PC-9 (cell line): ENCODE results near the gene PLEKHA6. TPM values are rescaled to one million over a fixed set of nuclear protein-coding genes. Genes with fewer than 3 reads are reported as not detected.

ENCODE experiments used
- BruUV-seq: library from RNA; stranded (reverse); fragments of 400-500 nt; replicated peaks from 2 replicates; lab custom pipeline; 2021; lab: Mats Ljungman, UMichigan
- CTCF ChIA-PET: fragments of 300-600 bp; sonication (Branson Sonifier 250); formaldehyde crosslinking; loops from one replicate; lab custom pipeline; 2022; ENCODE audit warnings: antibody characterized with exemption; lab: Charles Lee
- POLR2A ChIA-PET: fragments of 300-600 bp; sonication (Branson Sonifier 250); formaldehyde crosslinking; loops from one replicate; lab custom pipeline; 2022; ENCODE audit warnings: antibody characterized with exemption; ENCODE audit not compliant: unreplicated experiment; lab: Charles Lee
- DNase-seq, 2 experiments: peaks; one replicate each; pipeline versions ENCODE4 v3.0.0 to v3.0.0-alpha.2; 2015 to 2022; ENCODE audit warnings: mixed read lengths in 1 of 2
- H2AFZ ChIP-seq: fragments of 200-600 bp; sonication (generic); 2 replicates; pipeline ENCODE4 v1.8.1; 2017; ENCODE audit warnings: antibody characterized with exemption
- H3F3A ChIP-seq: fragments of 200-600 bp; sonication (generic); 2 replicates; pipeline ENCODE4 v1.8.1; 2017; ENCODE audit warnings: antibody characterized with exemption, mild to moderate bottlenecking, low read depth; ENCODE audit not compliant: insufficient read depth
- H3K27ac ChIP-seq: fragments of 200-600 bp; sonication (generic); 2 replicates; pipeline ENCODE4 v1.6.1; 2016; ENCODE audit warnings: mixed run types
- H3K27me3 ChIP-seq: fragments of 200-600 bp; sonication (generic); 2 replicates; pipeline ENCODE4 v1.6.1; 2016; ENCODE audit warnings: low read depth, mixed run types; ENCODE audit not compliant: insufficient read depth
- H3K36me3 ChIP-seq: fragments of 200-600 bp; sonication (generic); 2 replicates; pipeline ENCODE4 v1.6.1; 2016; ENCODE audit warnings: low read depth, mixed run types
- H3K4me1 ChIP-seq: fragments of 200-600 bp; sonication (generic); replicated peaks from 2 replicates; pipeline ENCODE4 v1.6.1; 2016; ENCODE audit warnings: mixed run types; ENCODE audit not compliant: insufficient read depth
- H3K4me2 ChIP-seq: fragments of 200-600 bp; sonication (generic); 2 replicates; pipeline ENCODE4 v1.6.1; 2017; ENCODE audit warnings: mixed run types
- H3K4me3 ChIP-seq: fragments of 200-600 bp; sonication (generic); 2 replicates; pipeline ENCODE4 v1.6.1; 2016; ENCODE audit warnings: mixed run types
- H3K79me2 ChIP-seq: fragments of 200-600 bp; sonication (generic); 2 replicates; pipeline ENCODE4 v1.6.1; 2017; ENCODE audit warnings: low read depth, mixed run types
- H3K9me2 ChIP-seq: fragments of 200-600 bp; sonication (generic); 2 replicates; pipeline ENCODE4 v1.8.1; 2017; ENCODE audit warnings: mild to moderate bottlenecking; ENCODE audit not compliant: insufficient read depth
- H3K9me3 ChIP-seq: fragments of 200-600 bp; sonication (generic); 2 replicates; pipeline ENCODE4 v1.8.1; 2016; ENCODE audit warnings: low read depth; ENCODE audit not compliant: insufficient read depth
- H4K20me1 ChIP-seq: fragments of 200-600 bp; sonication (generic); 2 replicates; pipeline ENCODE4 v1.8.1; 2017; ENCODE audit not compliant: insufficient read depth
- EZH2 ChIP-seq: fragments of 200-600 bp; sonication (generic); IDR thresholded peaks from 2 replicates; pipeline ENCODE4 v1.8.0; 2017; ENCODE audit warnings: antibody characterized with exemption, low read depth
- intact Hi-C: fragments of 100-400 bp; cut with micrococcal nuclease; formaldehyde crosslinking; loops from one replicate; pipeline ENCODE4 v1.10.0; 2022; ENCODE audit not compliant: unreplicated experiment
- total RNA-seq: library from RNA; stranded (reverse); gene quantifications from 2 replicates; pipeline ENCODE4 v1.2.3, GENCODE V29; 2021
- TF ChIP-seq, protein P1 (sequence below): fragments of 200-600 bp; sonication (generic); conservative IDR thresholded peaks from 2 replicates; pipeline ENCODE4 v1.6.1; 2017; ENCODE audit warnings: mixed run types, antibody characterized with exemption, mild to moderate bottlenecking, moderate library complexity

The PLEKHA6 gene
- total RNA-seq, 1 experiment from 2014 or later = 52.0 TPM

DNA sequence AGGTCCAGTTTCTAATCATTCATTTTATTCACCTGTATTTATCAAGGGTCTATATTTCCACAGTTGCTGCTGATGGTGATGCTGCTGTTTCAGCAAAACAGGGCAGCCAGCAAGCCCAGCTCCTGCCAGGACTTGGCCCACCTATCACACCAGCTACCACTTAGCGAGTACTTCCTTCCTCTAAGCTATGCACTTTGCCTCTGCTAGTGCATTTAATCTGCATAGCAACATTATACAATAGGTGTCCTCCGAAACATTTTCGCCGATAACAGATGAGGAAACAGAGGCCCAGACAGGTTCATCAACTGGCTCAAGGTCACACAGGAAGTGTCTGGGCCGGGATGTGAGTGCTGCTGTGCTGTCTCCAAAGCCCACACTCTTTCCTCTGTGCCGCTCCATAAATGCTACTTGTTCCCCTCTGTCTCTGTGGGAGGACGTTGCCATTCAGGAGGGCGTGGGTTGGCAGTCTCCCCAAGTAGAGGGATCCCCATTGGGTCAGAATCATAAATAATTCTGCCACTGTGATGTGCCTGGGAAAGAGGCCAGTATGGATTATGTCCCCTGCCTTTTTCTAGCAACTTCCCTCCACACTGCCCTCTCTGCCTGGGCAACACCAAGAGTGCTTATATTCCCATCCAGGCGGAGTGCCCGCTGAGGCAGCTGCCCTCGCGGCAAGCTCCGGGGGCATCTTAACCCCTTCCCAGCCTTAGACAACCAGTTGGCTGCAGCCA, 9.4 kb upstream of the PLEKHA6 start:
- no peak overlapping the region for H3K4me2 ChIP-seq
- H3K27ac ChIP-seq = no peak overlapping the region
- peaks cover 29% of the 10 kb centered on the region for H3K79me2 ChIP-seq
- no peaks in the 10 kb centered on the region for H3K4me1 ChIP-seq
- no TSS peak for BruUV-seq
- DNase-seq = no peak
- POLR2A ChIA-PET = no interaction called here
- intact Hi-C loops = no loop called here
- TF ChIP-seq, protein P1, sequence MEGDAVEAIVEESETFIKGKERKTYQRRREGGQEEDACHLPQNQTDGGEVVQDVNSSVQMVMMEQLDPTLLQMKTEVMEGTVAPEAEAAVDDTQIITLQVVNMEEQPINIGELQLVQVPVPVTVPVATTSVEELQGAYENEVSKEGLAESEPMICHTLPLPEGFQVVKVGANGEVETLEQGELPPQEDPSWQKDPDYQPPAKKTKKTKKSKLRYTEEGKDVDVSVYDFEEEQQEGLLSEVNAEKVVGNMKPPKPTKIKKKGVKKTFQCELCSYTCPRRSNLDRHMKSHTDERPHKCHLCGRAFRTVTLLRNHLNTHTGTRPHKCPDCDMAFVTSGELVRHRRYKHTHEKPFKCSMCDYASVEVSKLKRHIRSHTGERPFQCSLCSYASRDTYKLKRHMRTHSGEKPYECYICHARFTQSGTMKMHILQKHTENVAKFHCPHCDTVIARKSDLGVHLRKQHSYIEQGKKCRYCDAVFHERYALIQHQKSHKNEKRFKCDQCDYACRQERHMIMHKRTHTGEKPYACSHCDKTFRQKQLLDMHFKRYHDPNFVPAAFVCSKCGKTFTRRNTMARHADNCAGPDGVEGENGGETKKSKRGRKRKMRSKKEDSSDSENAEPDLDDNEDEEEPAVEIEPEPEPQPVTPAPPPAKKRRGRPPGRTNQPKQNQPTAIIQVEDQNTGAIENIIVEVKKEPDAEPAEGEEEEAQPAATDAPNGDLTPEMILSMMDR = no peak
- no peak for TF ChIP-seq EZH2
- peaks cover 9% of the 10 kb centered on the region; the same call in 1 of the 2 replicates for H3F3A ChIP-seq
- CTCF ChIA-PET = no interaction called here
- no peaks in the 10 kb centered on the region for H3K9me2 ChIP-seq
- no peak overlapping the region for H3K4me3 ChIP-seq
- no peak overlapping the region for H2AFZ ChIP-seq
- H3K36me3 ChIP-seq = peaks cover 5% of the 10 kb centered on the region
- no peaks in the 10 kb centered on the region for H3K9me3 ChIP-seq
- H4K20me1 ChIP-seq = no peaks in the 10 kb centered on the region
- H3K27me3 ChIP-seq = no peaks in the 10 kb centered on the region

DNA sequence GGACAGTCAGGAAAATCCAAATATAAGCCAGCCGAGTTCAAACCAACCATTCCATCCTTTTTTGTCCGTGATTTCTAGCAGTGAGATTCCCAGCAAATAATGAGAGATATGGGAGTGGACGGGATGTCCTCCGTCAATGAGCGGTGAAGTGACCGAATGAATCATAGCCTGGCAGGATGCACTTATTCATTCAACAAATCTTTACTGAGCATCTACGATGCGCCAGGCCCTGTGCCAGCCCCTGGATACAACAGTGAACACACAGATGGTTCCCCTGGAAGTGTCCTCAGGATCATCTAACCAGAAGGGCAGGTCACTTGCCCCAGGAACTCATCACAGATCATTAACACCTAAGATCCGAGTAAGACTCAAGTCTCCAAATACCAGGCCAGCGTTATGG, 8.2 kb upstream of the PLEKHA6 start:
- Histone ChIP-seq H3K9me2 (no peaks in the 10 kb centered on the region), H3K4me3 (no peak overlapping the region), H3K79me2 (peaks cover 28% of the 10 kb centered on the region), H3K4me2 (no peak overlapping the region), H3K36me3 (no peaks in the 10 kb centered on the region; the same call in none of the 2 replicates), H3K4me1 (0 out of 2 replicates have a peak, but pooled peaks cover 3% of the 10 kb centered on the region), H3K27me3 (no peaks in the 10 kb centered on the region), H3F3A (peaks cover 9% of the 10 kb centered on the region; the same call in 1 of the 2 replicates), H4K20me1 (no peaks in the 10 kb centered on the region), H2AFZ (no peak overlapping the region), H3K9me3 (no peaks in the 10 kb centered on the region), H3K27ac (no peak overlapping the region)
- TF ChIP-seq EZH2 = no peak
- TF ChIP-seq, protein P1 = no peak
- ChIA-PET POLR2A (interaction anchor here (0.6 kb wide), 1 partner anchor 85 kb away, joined by 4 read pairs; no protein-coding TSS in a partner anchor), CTCF (no interaction called here)
- intact Hi-C loops = no loop called here
- no TSS peak for BruUV-seq
- no peak for DNase-seq

DNA sequence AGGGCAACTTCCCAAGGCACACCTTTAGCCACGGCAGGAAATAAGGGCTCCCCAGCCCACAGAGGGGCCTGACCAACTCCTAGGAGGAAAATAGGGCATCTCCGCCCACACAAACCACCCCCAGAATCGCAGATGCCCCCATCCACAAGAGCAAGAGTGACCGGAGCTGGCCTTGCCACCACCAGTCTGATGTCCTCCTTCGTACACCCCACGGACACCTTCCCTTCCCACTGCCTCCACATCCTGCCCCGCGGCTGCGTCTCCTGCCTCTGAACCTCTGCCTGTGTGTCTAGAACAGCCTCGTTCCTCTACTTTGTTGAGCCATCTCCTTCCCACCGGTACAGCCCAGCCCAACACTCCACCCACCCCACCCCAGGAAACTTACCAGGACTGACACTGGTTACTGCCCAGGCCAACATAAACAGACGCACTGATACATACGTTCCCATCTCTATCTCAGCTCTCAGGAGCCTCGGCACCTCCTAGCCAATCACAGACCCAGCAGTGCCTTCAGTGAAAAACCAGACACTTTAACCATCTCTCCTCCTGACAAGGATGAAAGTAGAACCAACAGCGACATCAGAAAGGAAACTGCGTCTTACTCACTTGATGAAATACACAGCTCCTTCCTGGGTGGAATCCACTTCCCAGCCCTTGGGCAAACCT, 7.6 kb upstream of the PLEKHA6 start:
- ChIA-PET POLR2A (interaction anchor here (0.6 kb wide), 1 partner anchor 84 kb away, joined by 4 read pairs; no protein-coding TSS in a partner anchor), CTCF (no interaction called here)
- DNase-seq = no peak
- no peaks in the 10 kb centered on the region; the same call in none of the 2 replicates for H3K36me3 ChIP-seq
- no peaks in the 10 kb centered on the region for H3K9me3 ChIP-seq
- intact Hi-C loops = no loop called here
- peaks cover 9% of the 10 kb centered on the region; the same call in 1 of the 2 replicates for H3F3A ChIP-seq
- H2AFZ ChIP-seq = no peak overlapping the region
- H3K4me2 ChIP-seq = no peak overlapping the region
- TF ChIP-seq, protein P1 = no peak
- TF ChIP-seq EZH2 = no peak
- H3K27me3 ChIP-seq = no peaks in the 10 kb centered on the region
- no TSS peak for BruUV-seq
- H3K9me2 ChIP-seq = no peaks in the 10 kb centered on the region
- H3K79me2 ChIP-seq = peaks cover 34% of the 10 kb centered on the region
- H4K20me1 ChIP-seq = no peaks in the 10 kb centered on the region
- H3K4me1 ChIP-seq = 0 out of 2 replicates have a peak, but pooled peaks cover 3% of the 10 kb centered on the region
- H3K4me3 ChIP-seq = no peak overlapping the region
- no peak overlapping the region for H3K27ac ChIP-seq
